Measurements from ENCODE around the gene CFAP77.
A peak's percentile ranks its signal among the peaks of the same experiment; 100 is the strongest.
"Not testable (repeated sequence)": the region's sequence is repeated elsewhere in the genome, so short reads cannot be mapped to it uniquely, and the experiment has no call there.

The CFAP77 gene

GRCh38 chr9:132409828-132410528 is at the start of gene CFAP77:
TSS of gene CFAP77 (plus strand) at chr9:132410211. CDS start at chr9:132410272, 61 bp downstream.
- DNase-seq (ENCODE audit: low read depth, low spot score) = no peak

- DNase-seq (ENCODE audit: low read depth, low spot score) = no peak
Measured at GRCh38 chr9:132364068-132364467, 45.9 kb upstream of the CFAP77 start.

- no peak for DNase-seq (ENCODE audit: low read depth, low spot score)
Measured at GRCh38 chr9:132365986-132366385, 44.0 kb upstream of the CFAP77 start.

GRCh38 chr9:132366481-132366880 is 43.5 kb upstream of the CFAP77 start:
- no peak for DNase-seq (ENCODE audit: low read depth, low spot score)

- DNase-seq (ENCODE audit: low read depth, low spot score) = no peak
Measured at GRCh38 chr9:132367613-132368313, 42.2 kb upstream of the CFAP77 start.

- no peak for DNase-seq (ENCODE audit: low read depth, low spot score)
Measured at GRCh38 chr9:132369421-132369820, 40.6 kb upstream of the CFAP77 start.

GRCh38 chr9:132370592-132370991 is 39.4 kb upstream of the CFAP77 start:
- no peak for DNase-seq (ENCODE audit: low read depth, low spot score)

- DNase-seq (ENCODE audit: low read depth, low spot score) = no peak
Measured at GRCh38 chr9:132372177-132373095, 37.6 kb upstream of the CFAP77 start.

GRCh38 chr9:132377769-132378168 is 32.2 kb upstream of the CFAP77 start:
- DNase-seq (ENCODE audit: low read depth, low spot score) = not testable (repeated sequence)

- not testable (repeated sequence) for DNase-seq (ENCODE audit: low read depth, low spot score)
Measured at GRCh38 chr9:132378416-132378815, 31.6 kb upstream of the CFAP77 start.

- no peak for DNase-seq (ENCODE audit: low read depth, low spot score)
Measured at GRCh38 chr9:132381966-132382541, 28.0 kb upstream of the CFAP77 start.

- DNase-seq (ENCODE audit: low read depth, low spot score) = no peak
Measured at GRCh38 chr9:132383462-132383883, 26.5 kb upstream of the CFAP77 start.

- no peak for DNase-seq (ENCODE audit: low read depth, low spot score)
Measured at GRCh38 chr9:132384376-132384775, 25.6 kb upstream of the CFAP77 start.

- DNase-seq (ENCODE audit: low read depth, low spot score) = no peak
Measured at GRCh38 chr9:132387133-132387532, 22.9 kb upstream of the CFAP77 start.

- DNase-seq (ENCODE audit: low read depth, low spot score) = no peak
Measured at GRCh38 chr9:132390966-132391365, 19.0 kb upstream of the CFAP77 start.

- no peak for DNase-seq (ENCODE audit: low read depth, low spot score)
Measured at GRCh38 chr9:132391449-132391848, 18.6 kb upstream of the CFAP77 start.

GRCh38 chr9:132395560-132395959 is 14.5 kb upstream of the CFAP77 start:
- DNase-seq (ENCODE audit: low read depth, low spot score) = no peak

- no peak for DNase-seq (ENCODE audit: low read depth, low spot score)
Measured at GRCh38 chr9:132401824-132402223, 8.2 kb upstream of the CFAP77 start.

- DNase-seq (ENCODE audit: low read depth, low spot score) = no peak
Measured at GRCh38 chr9:132404228-132404881, 5.7 kb upstream of the CFAP77 start.

GRCh38 chr9:132406554-132407122 is 3.4 kb upstream of the CFAP77 start, which contains the start of gene TTF1:
TSS of gene TTF1 (minus strand) at chr9:132406840. CDS start at chr9:132402821, 4,019 bp downstream.
- DNase-seq (ENCODE audit: low read depth, low spot score) = peak; percentile 88

GRCh38 chr9:132407196-132407595 is 2.8 kb upstream of the CFAP77 start:
- DNase-seq (ENCODE audit: low read depth, low spot score) = no peak

All from activated naive CD8-positive, alpha-beta T cell treated with anti-CD3 and anti-CD28 coated beads, Interleukin-2, amount 50 U/mL, for 16 hours (primary cell).